Retina (tissue), 1 donor: ENCODE results near the gene CACNG5.
"Not testable (repeated sequence)": the region's sequence is repeated elsewhere in the genome, so short reads cannot be mapped to it uniquely, and the experiment has no call there.

Experiments
- DNase-seq: peaks from one replicate; pipeline ENCODE4 v3.0.0-alpha.2; 2016

Gene CACNG5

DNA sequence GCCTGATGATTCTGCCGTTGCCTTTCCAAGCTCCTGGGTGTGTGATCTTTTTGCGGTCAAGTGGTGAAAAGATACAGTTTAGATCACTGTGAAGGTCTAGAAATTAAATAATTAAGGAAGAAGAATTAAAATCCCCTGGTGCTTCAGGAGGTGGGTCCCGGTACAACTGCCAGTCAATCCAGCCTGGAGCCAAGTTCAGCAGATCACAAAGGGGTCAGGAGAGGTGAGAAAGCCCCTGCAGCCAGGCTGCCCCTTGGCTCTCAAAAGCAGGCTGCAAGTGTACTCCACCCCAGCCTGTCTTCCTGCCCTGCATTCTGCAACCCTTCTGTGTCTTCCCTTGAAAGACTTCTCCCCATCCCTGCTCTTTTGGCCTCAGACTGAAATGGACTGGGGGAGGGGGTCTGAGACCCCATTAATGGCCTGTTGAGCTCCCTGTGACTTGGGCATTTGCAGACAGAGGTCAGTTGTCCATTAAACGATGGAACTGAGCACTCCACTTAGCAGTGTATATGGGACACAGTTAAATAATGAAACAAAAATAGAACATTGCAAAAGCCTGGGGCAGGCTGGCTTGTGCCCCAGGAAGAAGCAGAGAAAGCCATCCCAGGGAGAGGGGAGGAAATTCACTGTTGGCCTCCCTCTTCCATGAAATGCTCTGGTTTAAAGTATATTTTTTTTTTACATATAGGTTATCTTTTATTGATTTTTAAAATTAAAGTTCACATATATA, 15.1 kb downstream of the CACNG5 start:
- no peak for DNase-seq

DNA sequence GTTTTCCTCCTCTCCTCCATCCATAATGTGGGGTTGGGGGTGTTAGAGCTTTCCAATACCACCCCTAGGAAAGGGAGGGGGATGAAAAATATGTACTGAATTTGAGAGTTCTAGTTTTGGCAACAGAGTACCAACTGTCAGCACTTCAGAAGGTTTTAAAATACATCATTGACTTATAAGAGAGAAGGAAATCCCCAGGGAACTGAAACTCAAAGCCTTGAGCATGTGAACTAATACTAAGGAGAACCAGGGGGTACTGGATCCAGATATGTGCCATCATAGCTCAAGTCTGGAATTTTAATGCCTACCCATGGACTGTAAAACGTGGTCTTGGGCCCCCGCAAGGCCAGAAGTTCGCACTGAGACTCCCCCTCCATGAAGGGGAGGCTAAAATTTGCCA, 15.8 kb downstream of the CACNG5 start:
- DNase-seq: no peak

DNA sequence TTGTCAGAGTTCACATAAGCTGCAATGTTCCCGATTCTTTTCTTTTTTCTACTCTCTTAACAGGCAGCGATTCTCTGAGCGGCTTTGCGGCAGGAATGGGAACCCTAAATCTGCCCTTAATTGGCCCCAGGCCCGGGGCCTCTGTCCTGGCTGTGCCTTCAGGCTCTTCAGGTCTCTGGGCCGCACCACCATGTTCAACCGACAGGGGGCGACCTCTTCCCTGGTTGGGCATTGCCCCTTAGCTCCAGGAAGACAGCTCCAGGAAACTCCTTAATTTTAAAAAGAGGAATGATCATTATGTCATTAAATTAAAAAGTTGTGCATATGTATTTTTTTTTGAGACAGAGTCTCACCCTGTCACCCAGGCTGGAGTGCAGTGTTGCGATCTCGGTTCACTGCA, 20.3 kb downstream of the CACNG5 start:
- DNase-seq: no peak

DNA sequence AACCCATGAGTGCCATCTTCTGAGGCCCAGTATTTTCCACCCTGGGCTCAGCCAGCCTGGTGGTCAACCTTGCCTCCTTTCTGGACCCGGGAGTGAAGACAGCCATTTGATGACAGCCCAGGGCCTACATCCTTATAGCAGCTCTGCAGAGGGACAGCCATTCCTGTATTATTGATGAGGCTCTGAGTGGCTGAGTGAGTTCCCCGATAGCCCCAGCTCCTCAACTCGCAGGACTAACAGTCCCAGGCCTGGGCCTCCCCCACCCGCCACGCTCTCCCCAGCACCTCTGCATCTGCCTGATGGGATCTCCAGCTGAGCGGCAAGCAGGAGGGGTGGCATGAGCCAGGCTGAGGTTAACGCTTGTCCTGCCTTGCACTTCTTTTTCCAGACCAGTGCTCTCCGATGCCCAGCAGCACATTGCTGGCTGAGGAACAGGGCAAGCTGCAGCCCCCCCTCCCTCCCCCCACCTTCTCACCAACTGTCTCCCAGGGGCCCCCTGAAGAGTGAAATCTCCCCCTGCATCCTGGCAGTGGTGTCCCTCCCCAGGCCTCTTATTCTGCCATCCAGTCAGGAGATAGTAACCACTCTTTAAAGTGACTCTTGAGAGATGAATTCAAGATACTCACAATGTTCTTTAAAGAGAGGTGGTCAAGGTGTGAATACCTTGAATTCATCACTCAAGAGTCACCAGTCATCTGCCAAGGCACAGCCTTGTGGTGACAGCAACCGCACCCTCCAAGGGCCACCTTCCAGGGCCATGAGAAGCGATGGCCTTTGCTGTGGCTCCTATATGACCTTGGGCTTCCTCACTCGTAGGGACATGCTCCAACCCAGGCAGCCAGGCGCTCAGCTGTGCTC, 23.5 kb downstream of the CACNG5 start:
- DNase-seq: peak; percentile 63

DNA sequence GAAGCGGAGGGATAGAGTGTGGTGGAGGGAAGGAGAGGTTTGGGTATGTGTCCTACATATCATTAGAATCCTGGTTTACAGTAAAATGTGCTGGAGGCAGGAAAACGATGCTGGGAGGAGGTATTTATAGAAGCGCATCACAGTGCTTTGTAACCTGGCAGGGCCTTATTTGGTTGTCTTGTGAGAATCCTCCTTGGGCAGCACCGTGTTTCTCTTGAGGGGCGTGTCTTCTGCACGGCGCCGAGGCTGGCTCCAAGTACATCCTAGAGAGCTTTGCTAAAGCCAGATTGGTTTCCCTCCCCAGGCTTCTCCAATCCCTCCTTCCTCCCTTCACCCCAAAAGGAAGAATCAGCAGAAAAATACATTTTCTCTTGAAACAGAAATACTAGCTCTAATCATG, 24.4 kb downstream of the CACNG5 start:
- no peak for DNase-seq

DNA sequence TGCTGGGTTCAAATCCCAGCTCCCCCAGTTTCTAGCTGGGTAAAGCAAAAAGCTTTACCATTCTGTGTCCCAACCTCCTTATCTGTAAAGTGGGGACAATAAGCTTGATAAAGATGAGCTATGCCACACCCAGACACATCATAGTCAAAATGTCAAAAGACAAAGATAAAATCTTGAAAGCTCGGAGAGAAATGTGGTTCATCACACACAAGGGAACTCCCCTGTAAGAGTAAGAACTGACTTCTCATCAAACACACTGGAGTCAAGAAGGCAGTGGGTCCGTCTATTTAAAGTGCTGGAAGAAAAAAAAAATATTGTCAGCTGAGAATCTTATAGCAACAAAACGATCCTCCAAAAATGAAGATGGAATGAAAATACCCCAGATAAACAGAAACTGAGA, 25.3 kb downstream of the CACNG5 start:
- DNase-seq: no peak

DNA sequence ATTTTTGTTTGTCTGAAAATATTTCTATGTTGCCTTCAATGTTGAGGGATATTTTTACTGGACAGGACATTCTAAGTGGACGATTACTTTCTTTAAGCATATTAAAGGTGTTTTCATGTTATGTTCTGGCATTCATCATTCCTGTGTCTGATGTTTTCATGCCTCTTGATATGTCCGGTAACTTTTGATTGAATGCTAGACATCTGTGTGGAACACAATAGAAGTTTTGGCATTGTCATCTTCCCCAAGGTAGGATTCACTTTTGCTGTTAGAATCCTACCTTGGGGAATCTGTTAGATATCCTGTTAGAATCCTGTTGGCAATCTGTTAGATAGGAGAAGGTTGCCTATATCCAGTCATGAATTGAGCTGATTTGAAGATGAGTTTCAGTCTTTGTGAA, 28.9 kb downstream of the CACNG5 start:
- no peak for DNase-seq

DNA sequence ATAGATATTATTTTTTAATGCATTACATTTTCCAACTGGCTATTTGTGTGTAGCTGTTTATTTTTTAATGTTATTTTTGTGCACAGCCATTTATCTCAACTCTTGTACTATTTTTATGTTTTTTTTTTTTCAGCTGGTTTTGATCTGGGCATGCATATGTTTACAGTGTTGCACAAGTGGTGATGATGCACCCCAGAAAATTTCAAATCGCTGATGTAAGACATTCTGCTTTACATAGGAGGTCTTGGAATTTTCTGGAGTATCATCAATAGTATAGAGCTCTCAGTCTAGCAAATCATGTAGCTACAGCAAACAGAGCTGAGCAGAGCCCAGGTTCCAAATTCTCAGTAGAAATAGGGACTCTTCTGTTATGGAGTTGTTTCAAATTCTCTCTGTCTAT, 30.2 kb downstream of the CACNG5 start:
- no peak for DNase-seq

DNA sequence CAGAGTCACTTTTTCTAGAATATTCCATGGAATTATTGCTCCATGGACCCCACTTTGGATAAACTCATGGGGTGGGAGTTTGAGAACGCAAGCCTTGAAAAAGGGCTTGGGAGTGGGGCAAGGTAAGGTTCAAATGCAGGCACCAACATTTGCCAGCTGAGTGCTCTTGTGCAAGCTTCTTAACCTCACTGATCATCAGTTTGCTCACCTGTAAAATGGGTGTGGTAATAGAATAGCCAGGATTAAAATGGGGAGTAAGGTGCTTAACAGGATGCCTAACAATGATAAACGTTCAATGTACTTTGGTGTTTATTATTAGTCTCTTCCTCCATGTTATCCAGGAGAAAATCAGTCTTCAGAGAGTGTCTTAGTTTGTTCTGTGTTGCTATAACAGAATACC, 39.0 kb downstream of the CACNG5 start:
- no peak for DNase-seq

DNA sequence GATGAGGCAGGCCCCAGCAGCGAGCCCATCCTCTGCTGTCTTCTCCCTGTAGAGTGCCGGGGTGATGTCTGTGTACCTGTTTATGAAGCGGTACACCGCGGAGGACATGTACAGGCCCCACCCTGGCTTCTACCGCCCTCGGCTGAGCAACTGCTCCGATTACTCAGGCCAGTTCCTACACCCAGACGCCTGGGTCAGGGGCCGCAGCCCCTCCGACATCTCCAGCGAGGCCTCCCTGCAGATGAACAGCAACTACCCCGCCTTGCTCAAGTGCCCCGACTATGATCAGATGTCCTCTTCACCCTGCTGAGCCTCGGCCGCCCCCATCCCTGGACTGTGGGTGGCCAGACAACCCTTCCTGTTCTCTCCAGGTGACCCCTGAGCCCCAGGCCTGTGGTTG, 50.0 kb downstream of the CACNG5 start:
- DNase-seq: no peak

DNA sequence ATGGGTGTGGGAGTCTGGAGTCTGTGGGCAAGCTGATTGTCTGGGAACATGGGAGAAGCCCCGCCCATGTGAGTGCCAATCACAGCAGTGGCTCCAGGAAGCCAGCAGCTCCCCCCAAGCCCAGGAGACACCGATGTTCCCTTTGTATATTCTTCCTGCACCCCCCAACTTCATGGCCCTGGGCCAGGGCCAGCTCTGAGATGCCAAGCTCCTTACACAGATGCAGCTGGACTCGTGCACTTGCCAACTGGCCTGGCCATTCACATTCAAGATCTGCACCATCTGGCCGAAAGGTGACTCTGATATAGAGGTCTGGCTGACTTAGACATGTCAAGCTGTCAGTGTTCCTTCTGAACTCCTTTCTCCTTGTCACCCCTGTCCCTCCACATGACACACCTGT, 50.5 kb downstream of the CACNG5 start:
- no peak for DNase-seq

DNA sequence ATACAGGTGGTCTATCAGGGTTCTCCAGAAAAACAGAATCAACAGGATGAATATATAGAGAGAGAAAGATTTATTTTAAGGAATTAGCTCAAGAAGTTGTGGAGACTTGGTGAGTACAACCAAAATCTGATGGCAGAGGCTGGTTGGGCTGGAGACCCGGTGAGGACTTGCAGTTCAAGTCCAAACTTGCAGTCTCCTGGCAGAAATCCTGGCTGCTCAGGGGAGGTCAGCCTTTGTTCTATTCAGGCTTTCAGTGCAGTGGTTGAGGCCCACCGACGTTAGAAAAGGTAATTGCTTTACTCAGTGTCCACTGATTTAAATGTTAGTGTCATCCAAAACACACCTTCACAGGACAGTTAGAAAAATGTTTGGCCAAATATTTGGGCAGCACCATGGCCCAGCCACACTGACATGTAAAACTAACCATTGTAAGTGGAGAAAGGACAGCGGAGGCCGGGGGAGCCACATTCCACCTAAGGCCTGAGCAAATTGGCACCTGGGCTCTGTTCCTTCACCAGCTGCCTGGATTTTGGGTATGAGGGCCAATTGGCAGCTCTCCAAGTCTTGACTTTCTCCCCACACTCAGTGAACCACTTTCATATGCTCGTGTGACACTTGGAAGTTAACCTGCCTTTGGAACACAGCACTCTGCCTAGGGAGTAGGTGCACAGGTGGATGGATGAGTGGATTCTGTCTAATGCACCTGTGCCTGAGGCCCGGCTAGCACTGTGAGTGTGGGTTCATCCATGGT, 54.7 kb downstream of the CACNG5 start:
- DNase-seq: no peak

DNA sequence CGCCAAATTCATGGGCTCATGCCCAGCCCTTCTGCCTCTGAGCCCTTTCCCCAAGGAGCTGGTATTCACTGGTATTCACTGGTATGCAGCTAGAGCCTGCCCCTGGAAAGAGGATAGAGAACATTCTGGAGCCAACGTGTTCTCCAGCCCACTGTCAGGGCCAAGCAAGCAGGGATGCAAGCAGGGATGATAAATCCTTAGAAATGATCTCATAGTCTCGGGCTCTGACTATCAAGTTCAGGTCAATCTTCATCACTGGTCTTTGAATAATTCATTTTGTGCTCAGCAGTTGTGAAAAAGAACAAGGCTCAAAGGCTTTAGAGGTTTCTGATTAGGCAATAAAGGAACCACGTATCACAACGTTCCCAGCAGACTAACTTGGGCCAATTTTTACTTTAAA, 57.3 kb downstream of the CACNG5 start:
- DNase-seq: no peak

DNA sequence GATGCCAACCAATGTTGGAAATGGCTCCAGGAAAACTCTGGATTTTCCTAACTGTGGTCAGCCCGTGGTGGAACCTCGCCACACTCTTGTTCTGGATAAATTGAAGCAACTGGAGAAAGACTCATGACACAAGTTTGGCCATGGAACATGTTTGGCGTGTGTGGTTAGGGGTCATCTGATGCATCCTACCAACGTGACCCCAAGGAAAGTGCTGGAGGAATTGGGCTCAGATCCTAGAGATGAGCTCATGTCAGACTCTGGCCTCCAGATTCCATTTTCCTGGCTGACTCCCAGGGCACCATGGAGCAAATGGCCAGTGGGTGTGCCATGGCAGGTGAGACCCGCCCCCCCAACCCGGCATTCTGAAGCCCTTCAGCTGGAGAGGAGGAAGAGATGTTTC, 58.5 kb downstream of the CACNG5 start:
- DNase-seq: no peak

DNA sequence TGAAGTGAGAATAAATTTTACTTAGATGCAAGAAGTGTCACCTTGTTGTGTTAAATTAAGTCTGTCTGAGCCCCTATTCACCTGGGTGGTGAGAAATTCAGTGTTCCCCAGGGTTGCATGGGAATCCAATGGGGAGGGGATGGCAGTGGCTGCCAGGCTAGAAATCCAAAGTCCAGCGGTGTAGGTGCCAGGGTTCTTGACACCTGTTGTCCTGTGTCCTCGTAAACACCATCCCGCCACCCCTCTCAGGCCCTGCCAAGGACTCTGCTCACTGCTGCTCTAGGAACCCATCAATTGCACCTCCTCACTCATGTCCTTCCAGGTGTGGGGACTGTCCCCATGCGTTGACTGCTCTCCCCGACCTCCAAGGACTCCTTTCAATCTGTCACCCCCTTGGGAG, 58.9 kb downstream of the CACNG5 start:
- no peak for DNase-seq

DNA sequence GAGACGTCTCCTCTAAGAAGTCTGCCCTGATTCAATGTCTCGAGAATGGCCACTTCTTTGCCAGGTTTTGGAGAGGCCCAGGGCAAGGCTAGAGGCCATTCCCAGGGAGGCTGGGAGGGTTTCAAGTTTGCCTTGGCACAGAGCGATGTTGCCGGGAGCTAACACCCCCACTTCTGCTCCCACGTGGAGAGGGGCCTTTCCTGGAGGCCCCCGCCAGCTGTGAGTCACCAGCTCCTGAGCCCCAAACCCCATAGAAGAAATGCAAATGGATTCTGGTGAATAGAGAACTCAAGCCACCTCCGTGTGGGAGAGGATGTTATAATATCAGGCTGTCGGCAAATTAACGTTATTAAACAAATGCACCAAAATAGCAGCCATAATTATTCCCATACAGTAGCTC, 62.2 kb downstream of the CACNG5 start:
- DNase-seq: no peak

DNA sequence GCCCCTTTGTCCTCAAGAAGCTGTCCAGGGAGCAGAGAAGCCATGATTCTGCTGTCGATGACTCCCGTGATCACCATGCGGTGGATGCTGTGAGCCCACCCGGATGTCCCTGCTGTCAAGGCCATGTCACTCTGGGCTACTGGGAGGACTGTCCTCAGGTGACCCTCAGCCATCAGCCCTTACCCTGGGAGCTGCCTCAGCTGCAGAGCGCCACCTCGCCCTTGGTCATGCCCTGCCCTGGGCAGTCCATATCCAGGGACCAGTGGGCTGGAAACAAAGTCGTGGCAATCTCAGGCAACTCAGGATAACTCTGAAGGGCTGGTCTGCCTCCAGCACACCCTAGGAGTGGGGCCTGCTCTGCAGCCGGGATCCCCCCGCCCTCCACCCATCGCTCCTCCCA, 63.6 kb downstream of the CACNG5 start:
- no peak for DNase-seq

DNA sequence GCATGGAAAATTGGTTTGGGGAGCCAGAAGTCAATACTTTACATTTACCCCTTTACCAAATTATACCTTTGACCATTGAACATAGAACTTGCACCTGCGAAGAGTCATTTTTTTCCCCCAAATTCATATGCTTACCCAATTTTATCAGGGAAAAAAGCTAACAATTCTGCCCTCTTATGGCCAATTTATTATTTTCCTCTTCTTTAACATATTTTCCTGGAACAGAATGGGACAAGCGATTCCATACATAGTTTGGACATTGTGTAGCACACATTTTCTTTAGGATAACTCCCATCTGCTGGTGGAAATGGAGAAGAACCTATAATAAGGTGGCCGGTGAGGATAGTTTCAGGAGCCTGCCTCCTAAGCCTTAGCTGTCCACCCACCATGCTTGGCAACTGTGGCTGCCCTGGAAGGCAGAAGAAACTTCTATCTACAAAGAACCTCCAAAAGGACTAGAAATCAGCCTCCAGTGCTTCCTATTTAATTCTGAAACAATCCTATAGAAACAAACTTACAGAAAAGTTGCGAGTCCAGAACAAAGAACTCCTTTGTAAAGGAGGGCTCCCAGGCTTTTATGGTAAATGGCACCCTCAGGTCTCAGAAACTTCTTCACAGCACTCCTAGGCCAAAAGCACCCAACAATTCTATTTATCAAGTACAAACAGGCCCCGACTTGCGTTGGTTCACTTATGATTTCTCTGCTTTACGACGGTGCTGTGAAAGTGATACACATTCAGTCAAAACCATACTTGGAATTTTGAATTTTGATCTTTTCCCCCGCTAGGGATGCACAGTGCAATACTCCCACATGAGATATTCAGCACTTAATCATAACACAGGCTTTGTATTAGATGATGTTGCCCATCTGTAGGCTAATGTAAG, 65.5 kb downstream of the CACNG5 start:
- DNase-seq: peak; percentile 36

DNA sequence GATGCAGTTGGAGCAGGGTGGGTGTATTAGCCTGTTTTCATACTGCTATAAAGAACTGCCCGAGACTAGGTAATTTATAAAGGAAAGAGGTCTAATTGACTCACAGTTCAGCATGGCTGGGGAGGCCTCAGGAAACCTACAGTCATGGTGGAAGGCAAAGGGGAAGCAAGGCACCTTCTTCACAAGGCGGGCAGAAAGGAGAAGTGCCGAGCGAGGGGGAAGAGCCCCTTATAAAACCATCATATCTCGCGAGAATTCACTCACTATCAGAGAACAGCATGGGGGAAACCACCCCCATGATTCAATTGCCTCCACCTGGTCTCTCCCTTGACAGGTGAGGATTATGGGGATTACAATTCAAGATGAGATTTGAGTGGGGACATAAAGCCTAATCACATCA, 68.4 kb downstream of the CACNG5 start:
- DNase-seq: not testable (repeated sequence)

DNA sequence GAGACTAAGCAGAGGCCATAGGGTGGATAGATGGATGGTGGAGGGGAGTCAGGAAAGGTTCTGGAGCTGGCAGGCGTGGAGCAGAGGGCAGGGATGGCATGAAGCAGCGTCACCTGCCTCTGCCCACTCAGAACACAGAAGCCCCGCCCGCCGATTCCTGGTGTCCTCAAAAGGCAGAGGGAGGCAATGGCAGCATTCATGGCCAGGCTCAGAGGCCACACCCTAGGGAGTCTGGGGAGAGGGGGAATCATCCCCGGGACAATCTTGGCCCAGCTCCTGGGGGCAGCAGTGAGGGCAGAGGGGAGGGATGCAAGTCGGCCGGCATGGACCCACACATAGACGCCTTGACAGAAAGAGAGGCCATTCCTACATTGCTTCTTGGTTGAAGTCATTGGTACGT, 68.9 kb downstream of the CACNG5 start:
- no peak for DNase-seq

DNA sequence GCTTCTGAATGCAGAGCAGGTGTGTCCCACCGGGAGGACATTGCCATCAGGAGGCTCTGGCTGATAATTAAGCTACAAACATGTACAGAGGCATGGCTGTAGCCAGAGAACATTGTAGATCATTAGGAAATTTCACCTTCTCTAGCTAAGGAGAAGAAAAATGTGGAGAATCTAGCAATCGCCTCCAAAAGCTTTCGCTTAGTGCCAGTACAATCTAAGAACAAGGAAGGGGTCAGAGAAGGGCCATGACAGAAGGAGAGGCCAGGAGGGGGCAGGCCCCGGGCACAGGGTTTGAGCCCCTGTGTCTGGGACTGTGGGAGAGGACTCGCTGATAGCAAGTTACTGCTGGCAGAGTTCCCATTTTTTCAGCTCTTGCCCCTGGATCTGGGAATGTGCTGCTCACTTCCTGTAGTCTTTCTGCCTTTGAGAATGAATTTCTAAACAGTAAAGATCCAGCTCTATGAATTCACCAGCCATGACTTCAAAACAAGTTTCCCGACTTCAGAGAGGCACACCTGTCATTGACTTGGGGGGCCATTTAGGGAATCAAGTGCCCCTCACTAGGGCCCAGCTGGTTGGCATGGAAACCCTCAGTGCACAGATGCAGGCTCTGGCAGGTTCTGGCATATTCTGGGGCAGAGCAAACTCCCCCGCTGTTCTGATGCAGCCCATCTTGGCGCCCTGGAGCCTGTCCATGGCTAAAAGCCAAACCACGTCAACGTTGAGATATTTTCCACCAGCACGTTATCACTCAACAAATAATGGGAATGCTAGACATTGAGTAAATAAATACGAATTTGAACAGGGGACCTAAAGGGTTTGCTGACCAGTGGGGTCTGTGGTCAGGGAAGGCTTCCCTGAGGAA, 70.1 kb downstream of the CACNG5 start:
- DNase-seq: no peak
